ENCODE measurements around the gene CCDC194. TPM values are rescaled to one million over a fixed set of nuclear protein-coding genes. Genes with fewer than 3 reads are reported as not detected.

CCDC194 gene
- total RNA-seq, 1 donor: not detected

DNA sequence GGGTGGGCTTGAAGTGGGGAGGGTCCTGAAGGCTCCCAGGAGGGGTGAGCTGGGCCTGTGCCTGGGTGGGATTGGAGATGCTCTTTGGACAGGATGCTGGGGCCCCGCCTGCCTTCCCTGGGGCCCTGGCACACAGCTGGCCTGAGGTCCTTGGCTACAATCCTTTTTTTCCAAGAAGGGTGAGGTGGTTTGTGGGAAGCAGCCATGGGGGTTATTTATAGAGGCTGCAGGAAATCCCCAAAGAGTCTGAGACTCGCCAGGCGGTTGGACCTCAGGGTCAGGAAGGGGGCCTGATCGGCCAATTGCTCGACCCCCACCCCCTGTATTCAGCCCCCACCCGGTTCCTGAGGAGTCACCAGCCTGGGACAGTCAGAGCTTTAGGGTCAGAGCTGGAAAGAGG is 46.6 kb downstream of the CCDC194 start:
- DNase-seq (ENCODE audit: insufficient read length, low spot score, missing footprints): peak; percentile 86
- no peak overlapping the region for H3K4me3 ChIP-seq (ENCODE audit: insufficient read depth, low read length)

DNA sequence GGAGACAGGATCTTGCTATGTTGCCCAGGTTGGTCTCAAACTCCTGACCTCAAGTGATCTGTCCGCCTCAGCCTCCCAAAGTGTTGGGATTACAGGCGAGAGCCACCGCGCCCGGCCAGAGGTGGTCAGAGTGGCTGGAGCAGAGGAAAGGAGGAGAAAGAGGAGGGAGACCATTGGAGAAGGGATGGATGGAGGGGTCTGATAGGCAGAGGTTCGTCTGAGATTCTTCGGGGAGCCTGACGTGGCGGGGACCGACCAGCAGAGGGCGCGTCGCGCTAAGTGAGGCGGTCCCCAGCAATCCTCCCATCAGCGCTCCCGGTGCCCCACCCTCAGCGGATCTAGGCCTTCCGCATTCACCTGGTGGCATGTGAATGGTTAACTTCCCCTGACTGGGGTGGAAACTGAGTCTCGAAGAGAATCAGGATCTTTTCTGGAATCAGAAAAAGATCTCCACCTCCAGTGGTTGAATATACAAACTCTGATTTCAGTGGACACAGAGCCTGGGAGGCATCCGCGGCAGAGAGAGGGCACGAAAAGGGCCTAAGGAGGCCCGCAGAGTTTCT is 47.8 kb downstream of the CCDC194 start:
- no peaks in the 10 kb centered on the region for H4K20me1 ChIP-seq (ENCODE audit: insufficient read depth, low read length)
- DNase-seq (ENCODE audit: insufficient read length, low spot score, missing footprints): peak; percentile 97
- H3K27ac ChIP-seq (ENCODE audit: low read depth, low read length): no peak overlapping the region
- peaks cover 10% of the 10 kb centered on the region for H3K4me1 ChIP-seq (ENCODE audit: insufficient read depth, low read length)
- no peak overlapping the region for H3K4me2 ChIP-seq (ENCODE audit: insufficient read depth, low read length)
- no peaks in the 10 kb centered on the region for H3K36me3 ChIP-seq (ENCODE audit: insufficient read depth, low read length)
- H3K4me3 ChIP-seq (ENCODE audit: insufficient read depth, low read length): no peak overlapping the region
- no peaks in the 10 kb centered on the region for H3K9me3 ChIP-seq (ENCODE audit: low read depth, low read length)
- no peak overlapping the region for H2AFZ ChIP-seq (ENCODE audit: low read length)
- no peaks in the 10 kb centered on the region for H3K79me2 ChIP-seq (ENCODE audit: insufficient read depth, low read length)
- TF ChIP-seq, protein P1, sequence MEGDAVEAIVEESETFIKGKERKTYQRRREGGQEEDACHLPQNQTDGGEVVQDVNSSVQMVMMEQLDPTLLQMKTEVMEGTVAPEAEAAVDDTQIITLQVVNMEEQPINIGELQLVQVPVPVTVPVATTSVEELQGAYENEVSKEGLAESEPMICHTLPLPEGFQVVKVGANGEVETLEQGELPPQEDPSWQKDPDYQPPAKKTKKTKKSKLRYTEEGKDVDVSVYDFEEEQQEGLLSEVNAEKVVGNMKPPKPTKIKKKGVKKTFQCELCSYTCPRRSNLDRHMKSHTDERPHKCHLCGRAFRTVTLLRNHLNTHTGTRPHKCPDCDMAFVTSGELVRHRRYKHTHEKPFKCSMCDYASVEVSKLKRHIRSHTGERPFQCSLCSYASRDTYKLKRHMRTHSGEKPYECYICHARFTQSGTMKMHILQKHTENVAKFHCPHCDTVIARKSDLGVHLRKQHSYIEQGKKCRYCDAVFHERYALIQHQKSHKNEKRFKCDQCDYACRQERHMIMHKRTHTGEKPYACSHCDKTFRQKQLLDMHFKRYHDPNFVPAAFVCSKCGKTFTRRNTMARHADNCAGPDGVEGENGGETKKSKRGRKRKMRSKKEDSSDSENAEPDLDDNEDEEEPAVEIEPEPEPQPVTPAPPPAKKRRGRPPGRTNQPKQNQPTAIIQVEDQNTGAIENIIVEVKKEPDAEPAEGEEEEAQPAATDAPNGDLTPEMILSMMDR (IDR thresholded peaks at IDR 0.05; ENCODE audit: extremely low read depth, low read depth, low read length): peak; percentile 81
- peaks cover 6% of the 10 kb centered on the region for H3K27me3 ChIP-seq (ENCODE audit: insufficient read depth, low read length)

More for the DNA sequence above, 46.6 kb downstream of the CCDC194 start:
- H3K4me1 ChIP-seq (ENCODE audit: insufficient read depth, low read length): peaks cover 10% of the 10 kb centered on the region
- H3K27ac ChIP-seq (ENCODE audit: low read depth, low read length): no peak overlapping the region
- no peaks in the 10 kb centered on the region for H3K9me3 ChIP-seq (ENCODE audit: low read depth, low read length)
- no peak overlapping the region for H3K4me2 ChIP-seq (ENCODE audit: insufficient read depth, low read length)
- TF ChIP-seq, protein P1 (IDR thresholded peaks at IDR 0.05; ENCODE audit: extremely low read depth, low read depth, low read length): no peak
- no peaks in the 10 kb centered on the region for H4K20me1 ChIP-seq (ENCODE audit: insufficient read depth, low read length)
- no peak overlapping the region for H2AFZ ChIP-seq (ENCODE audit: low read length)
- H3K79me2 ChIP-seq (ENCODE audit: insufficient read depth, low read length): no peaks in the 10 kb centered on the region
- no peaks in the 10 kb centered on the region for H3K36me3 ChIP-seq (ENCODE audit: insufficient read depth, low read length)
- H3K27me3 ChIP-seq (ENCODE audit: insufficient read depth, low read length): peaks cover 6% of the 10 kb centered on the region

DNA sequence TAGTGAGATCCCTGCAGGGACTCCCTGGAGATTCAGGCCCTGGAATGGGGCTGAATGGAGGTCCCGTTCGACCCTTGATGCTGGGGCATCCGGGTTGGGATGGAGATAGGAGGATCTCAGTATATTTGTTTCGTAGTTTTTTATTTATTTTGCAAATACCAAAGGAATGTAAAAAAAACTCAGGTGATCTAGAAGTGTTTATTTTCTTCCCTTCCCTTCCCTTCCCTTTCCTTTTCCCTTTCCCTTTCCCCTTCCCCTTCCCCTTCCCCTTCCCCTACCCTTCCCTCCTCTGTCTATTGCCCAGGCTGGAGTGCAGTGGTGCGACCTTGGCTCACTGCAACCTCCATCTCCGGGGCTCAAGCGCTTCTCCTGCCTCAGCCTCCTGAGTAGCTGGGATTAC is 52.2 kb downstream of the CCDC194 start:
- peaks cover 8% of the 10 kb centered on the region for H3K4me1 ChIP-seq (ENCODE audit: insufficient read depth, low read length)
- no peaks in the 10 kb centered on the region for H3K9me3 ChIP-seq (ENCODE audit: low read depth, low read length)
- H3K4me3 ChIP-seq (ENCODE audit: insufficient read depth, low read length): no peak overlapping the region
- no peaks in the 10 kb centered on the region for H3K27me3 ChIP-seq (ENCODE audit: insufficient read depth, low read length)
- peak; percentile 29 for DNase-seq (ENCODE audit: insufficient read length, low spot score, missing footprints)
- H2AFZ ChIP-seq (ENCODE audit: low read length): no peak overlapping the region
- H4K20me1 ChIP-seq (ENCODE audit: insufficient read depth, low read length): no peaks in the 10 kb centered on the region
- no peaks in the 10 kb centered on the region for H3K79me2 ChIP-seq (ENCODE audit: insufficient read depth, low read length)
- H3K36me3 ChIP-seq (ENCODE audit: insufficient read depth, low read length): no peaks in the 10 kb centered on the region
- TF ChIP-seq, protein P1 (IDR thresholded peaks at IDR 0.05; ENCODE audit: extremely low read depth, low read depth, low read length): no peak
- no peak overlapping the region for H3K27ac ChIP-seq (ENCODE audit: low read depth, low read length)
- no peak overlapping the region for H3K4me2 ChIP-seq (ENCODE audit: insufficient read depth, low read length)

DNA sequence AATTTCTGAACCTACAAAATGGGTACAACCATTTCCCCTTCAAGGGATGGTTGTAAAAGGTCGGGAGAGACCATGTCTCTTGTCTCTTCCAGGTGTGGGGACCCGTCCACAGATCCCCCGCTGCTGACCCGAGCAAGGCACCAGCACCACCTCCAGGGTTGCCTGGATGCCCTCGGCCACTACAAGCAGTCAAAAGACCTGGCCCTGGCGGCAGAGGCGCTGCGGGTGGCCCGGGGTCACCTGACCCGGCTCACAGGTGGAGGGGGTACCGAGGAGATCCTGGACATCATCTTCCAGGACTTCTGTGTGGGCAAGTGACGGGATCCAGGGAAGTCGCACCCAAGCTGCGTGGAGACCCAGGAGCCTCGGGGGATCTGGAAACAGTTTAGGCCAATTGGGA is 52.6 kb downstream of the CCDC194 start:
- TF ChIP-seq, protein P1 (IDR thresholded peaks at IDR 0.05; ENCODE audit: extremely low read depth, low read depth, low read length): no peak

More for the DNA sequence above, 52.6 kb downstream of the CCDC194 start:
- no peak for DNase-seq (ENCODE audit: insufficient read length, low spot score, missing footprints)
- Histone ChIP-seq H3K4me2 (ENCODE audit: insufficient read depth, low read length) (no peak overlapping the region), H3K27ac (ENCODE audit: low read depth, low read length) (no peak overlapping the region), H3K27me3 (ENCODE audit: insufficient read depth, low read length) (no peaks in the 10 kb centered on the region), H3K4me3 (ENCODE audit: insufficient read depth, low read length) (no peak overlapping the region), H4K20me1 (ENCODE audit: insufficient read depth, low read length) (no peaks in the 10 kb centered on the region), H3K4me1 (ENCODE audit: insufficient read depth, low read length) (peaks cover 8% of the 10 kb centered on the region), H3K79me2 (ENCODE audit: insufficient read depth, low read length) (no peaks in the 10 kb centered on the region), H3K36me3 (ENCODE audit: insufficient read depth, low read length) (no peaks in the 10 kb centered on the region), H3K9me3 (ENCODE audit: low read depth, low read length) (no peaks in the 10 kb centered on the region), H2AFZ (ENCODE audit: low read length) (no peak overlapping the region)
